KOPT-K1 (cell line): ENCODE measurements around the gene TBC1D22B.

Experiments used
- H3K27ac ChIP-seq: fragments of 200-600 bp; sonication (generic); 2 replicates; pipeline ENCODE4 v1.5.1; 2016; ENCODE audit warnings: antibody characterized with exemption, mild to moderate bottlenecking, low read depth, low read length; ENCODE audit not compliant: poor library complexity, severe bottlenecking
- H3K36me3 ChIP-seq: fragments of 200-600 bp; sonication (generic); 2 replicates; pipeline ENCODE4 v1.5.1; 2017; ENCODE audit warnings: antibody characterized with exemption, mild to moderate bottlenecking, low read length, moderate library complexity; ENCODE audit not compliant: insufficient read depth
- H3K9me3 ChIP-seq: fragments of 200-600 bp; sonication (generic); 2 replicates; pipeline ENCODE4 v1.5.1; 2017; ENCODE audit warnings: antibody characterized with exemption, low read length, mild to moderate bottlenecking; ENCODE audit not compliant: insufficient read depth, poor library complexity, severe bottlenecking

TBC1D22B gene

DNA sequence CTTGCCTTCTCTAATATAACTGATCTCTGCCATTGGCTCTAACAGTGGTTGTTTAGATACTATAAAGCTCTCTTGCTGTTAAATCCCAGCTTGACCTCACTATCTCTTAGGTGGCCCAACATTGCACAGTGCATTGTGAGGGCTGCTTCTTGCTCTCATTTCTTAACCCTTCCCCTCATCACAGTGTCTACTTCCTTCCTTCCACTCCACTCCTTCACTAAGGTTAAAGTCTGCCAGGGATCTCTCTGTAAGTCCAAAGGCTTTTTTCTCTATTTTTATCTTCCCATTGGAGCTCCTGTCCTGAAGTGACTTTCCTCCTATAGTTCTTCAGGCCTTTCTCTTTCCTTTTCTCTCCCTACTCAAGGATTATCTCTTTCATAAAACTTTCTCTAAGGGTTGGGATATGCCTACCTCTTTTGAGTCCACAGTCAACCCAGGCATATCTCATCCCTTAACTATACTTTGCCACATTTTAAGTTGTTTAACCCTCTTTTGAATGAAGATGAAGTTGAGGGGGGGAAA lies 4.0 kb upstream of the TBC1D22B start:
- no peaks in the 10 kb centered on the region for H3K9me3 ChIP-seq
- H3K27ac ChIP-seq: peak overlapping the region; percentile 25
- H3K36me3 ChIP-seq: no peaks in the 10 kb centered on the region

DNA sequence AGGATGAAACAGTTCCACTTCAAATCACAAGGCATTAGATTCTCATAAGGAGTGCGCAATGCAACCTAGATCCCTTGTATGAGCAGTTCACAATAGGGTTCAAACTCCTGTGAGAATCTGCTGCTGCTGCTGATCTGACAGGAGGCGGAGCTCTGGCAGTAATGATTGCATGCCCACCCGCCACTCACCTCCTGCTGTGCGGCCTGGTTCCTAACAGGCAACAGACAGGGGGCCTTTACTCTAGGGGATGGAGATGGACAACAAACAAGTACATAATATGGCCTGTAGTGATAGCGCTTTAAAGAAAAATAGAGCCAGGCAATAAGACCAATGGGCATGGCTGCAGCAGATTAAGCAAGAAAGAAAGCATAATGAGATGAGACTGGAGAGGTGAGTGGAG lies 2.7 kb upstream of the TBC1D22B start:
- Histone ChIP-seq H3K27ac (no peak overlapping the region), H3K36me3 (no peaks in the 10 kb centered on the region), H3K9me3 (no peaks in the 10 kb centered on the region)

DNA sequence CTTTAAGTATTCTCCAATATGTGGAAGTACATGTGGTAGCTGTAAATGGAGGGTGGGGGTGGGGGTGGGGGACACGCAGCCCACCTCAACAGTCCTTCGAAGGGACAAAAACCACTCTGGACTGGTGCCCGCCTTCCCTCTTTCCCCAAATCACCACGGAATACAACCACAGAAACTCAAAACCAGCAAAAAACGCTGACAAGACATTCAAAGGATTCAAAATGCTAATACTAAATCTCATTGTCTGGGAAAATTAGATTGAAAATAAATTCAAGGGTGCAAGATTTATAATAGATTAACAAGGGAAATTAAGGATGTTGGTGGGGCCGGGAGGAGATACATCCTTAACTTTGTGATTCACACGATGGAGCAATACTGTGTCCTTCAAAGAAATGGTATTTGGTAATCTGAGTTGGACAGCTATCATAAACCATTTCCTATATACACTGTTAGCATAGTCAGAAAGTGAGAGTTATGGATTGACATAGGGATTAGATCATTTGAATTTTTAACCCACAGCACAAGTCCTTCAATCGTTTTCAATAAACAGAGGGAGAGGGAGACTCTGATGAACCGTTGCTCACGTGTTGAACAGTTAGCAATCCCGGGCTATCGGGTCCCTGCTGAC lies 766 bp upstream of the TBC1D22B start:
- Histone ChIP-seq H3K9me3 (no peaks in the 10 kb centered on the region), H3K27ac (peak overlapping the region; percentile 96), H3K36me3 (no peaks in the 10 kb centered on the region)

DNA sequence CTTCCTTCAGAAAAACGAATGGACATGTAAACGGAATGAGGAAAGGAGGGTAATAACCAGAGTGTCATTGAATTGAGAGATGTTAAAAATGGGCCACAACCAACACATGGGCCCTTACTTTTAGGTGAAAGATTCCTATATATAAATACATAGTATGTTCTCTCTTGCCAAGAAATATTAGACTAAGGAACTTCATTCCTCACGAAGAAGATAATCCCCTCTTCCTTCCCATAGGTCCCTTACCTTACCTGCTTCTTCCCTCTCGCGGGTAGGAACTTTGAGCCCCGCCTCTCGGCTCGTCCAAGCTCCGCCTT lies 295 bp upstream of the TBC1D22B start:
- Histone ChIP-seq H3K27ac (peak overlapping the region; percentile 96), H3K36me3 (no peaks in the 10 kb centered on the region), H3K9me3 (no peaks in the 10 kb centered on the region)

DNA sequence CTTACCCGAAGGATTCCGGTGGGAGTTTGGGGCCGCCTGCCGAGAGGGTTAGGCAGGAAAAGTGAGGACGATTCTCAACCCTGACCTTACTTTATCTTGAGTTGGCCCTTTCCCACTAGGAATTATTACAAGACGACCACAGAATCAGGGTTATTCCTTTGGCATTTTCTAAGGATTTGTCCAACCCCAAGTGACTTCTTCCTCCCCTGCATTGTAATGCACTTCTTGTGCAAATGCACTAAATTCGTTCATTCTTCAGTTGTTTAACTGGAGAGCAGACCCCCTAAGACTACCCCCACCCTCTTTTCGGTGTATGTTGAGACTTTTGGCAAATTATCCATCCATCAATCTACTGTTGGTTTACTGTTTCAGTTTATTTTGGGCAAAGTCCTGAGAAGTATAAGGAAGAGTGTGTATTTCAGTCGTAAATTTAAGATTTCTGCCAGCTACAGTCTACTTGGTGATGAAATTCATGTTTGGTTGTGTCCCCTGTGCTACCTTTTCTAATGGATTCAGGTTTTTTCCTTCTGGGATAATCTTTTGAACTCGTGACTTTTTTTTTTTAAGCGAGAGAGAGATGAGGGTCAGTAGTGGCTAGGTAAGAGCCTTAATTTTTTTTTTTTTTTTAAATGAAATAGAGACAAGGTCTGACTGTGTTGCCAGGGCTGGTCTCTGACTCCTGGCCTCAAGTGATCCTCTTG lies 983 bp downstream of the TBC1D22B start:
- H3K27ac ChIP-seq: peak overlapping the region; percentile 96
- H3K36me3 ChIP-seq: 0 out of 2 replicates have a peak, but pooled peaks cover 2% of the 10 kb centered on the region
- no peaks in the 10 kb centered on the region for H3K9me3 ChIP-seq

DNA sequence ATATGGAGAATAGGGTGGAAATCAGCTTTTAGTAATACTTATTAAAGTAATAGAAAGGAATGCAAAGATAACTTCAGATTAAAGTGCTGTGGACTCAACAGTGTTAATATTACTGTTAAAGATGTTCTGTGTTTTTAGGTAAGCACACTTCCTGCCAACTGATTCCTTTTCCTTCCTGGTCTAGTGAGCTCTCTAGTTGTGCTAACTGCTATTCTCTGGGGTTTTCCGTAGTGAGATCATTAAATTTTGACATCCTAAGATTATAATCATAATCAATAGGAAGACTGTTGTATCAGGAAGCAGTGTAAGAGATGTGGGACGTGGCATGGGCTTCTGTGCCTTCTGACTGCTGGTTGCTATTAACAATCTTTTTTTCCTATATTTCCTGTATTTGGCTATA lies 1.6 kb downstream of the TBC1D22B start:
- Histone ChIP-seq H3K36me3 (0 out of 2 replicates have a peak, but pooled peaks cover 4% of the 10 kb centered on the region), H3K27ac (peak overlapping the region; percentile 96), H3K9me3 (no peaks in the 10 kb centered on the region)

DNA sequence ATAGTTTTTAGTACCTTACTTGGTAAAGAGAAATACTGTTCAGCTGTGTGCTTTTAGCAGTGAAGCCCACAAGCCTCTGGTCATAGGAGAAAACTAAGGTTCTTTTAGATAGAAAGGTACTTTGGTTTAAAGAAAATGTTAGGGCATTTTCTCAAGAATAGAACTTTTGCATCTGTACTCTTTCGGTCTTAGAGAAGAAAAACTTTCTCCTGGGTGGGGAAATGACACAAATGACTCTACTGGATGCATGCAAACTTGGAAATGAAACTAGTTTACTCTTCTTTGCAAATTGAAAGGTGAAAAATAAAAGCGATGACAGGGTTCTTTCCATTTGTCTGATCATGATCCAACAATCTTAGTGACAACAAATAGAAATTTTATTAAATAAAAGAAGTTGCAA lies 2.5 kb downstream of the TBC1D22B start:
- Histone ChIP-seq H3K9me3 (no peaks in the 10 kb centered on the region), H3K36me3 (0 out of 2 replicates have a peak, but pooled peaks cover 4% of the 10 kb centered on the region), H3K27ac (peak overlapping the region; percentile 96)

DNA sequence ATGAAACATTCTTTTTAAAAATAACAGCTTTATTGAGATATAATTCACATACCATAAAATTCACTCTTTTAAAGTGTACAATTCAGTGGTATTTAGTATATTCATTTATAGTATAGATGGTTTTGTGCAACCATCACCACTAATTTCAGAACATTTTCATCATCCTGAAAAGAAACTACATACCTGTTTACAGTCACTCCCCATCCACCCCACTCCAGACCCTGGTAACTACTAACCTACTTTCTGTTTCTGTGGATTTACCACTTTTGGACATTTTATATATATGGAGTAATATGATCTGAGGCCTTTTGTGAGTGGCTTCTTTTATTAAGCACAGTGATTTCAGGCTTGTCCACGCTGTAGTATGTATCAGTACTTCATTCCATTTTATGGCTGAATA lies 2.9 kb downstream of the TBC1D22B start:
- Histone ChIP-seq H3K27ac (peak overlapping the region; percentile 96), H3K36me3 (0 out of 2 replicates have a peak, but pooled peaks cover 4% of the 10 kb centered on the region)

DNA sequence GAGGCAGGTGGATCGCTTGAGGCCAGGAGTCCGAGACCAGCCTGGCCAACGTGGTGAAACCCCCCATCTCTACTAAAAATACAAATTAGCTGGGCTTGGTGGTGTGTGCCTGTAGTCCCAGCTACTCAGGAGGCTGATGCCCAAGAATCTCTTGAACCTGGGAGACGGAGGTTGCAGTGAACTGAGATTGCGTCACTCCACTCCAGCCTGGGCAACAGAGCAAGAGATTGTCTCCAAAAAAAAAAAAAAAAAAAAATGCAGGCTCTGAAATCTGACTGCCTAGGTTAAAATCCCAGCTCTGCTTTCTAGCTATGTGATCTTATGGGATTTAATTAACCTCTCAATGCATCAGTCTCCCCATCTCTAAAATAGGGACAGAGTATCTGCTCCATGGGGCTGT lies 3.6 kb downstream of the TBC1D22B start:
- H3K27ac ChIP-seq: peak overlapping the region; percentile 96
- H3K9me3 ChIP-seq: no peaks in the 10 kb centered on the region
- 0 out of 2 replicates have a peak, but pooled peaks cover 4% of the 10 kb centered on the region for H3K36me3 ChIP-seq

More for the DNA sequence above, 2.9 kb downstream of the TBC1D22B start:
- no peaks in the 10 kb centered on the region for H3K9me3 ChIP-seq

DNA sequence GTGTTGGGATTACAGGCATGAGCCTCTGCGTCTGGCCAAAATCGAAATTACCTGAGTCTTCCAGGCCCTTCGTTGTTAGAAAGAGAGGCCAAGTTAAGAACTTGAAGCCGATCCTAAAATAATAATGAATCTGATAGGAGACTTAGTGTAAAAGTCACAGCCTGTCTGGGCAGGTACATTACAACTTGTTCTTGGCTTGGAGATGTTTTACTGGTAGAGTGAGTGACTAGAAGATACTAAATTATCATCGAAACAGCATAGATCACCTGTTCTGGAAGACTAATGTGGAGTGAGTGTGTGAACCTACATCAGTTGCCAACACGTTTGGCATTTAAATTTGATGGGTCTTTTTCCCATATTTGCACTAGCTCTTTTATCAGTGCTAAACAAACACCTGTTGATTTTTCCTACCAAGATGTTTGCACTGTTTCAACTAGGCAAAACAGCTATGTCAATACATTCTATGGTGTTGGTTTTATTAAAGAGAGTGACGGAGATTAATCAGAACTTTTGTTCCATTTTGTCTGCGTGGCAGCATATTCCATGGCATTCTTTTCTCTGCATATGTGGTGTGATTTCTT lies 5.0 kb downstream of the TBC1D22B start:
- no peaks in the 10 kb centered on the region for H3K9me3 ChIP-seq
- peak overlapping the region; percentile 96 for H3K27ac ChIP-seq
- H3K36me3 ChIP-seq: 0 out of 2 replicates have a peak, but pooled peaks cover 4% of the 10 kb centered on the region

DNA sequence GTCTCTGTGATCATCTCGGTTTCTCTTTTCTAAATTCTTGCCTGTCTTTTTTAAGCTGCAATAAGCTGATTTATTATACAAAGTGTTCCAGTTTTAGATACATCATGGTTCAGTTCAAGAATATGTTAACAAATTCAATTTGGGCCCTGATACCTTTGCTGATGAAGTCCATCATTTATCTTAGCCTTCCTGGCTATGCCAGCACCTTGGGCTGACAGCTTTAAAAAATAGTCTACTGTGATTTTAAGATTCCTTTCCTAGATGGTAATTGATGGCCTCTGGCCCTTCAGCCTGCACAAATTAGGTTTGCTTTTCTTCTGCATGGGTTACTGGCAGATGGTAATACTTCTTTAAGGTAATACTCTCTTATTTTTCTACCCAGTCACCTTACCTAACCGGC lies 7.4 kb downstream of the TBC1D22B start:
- Histone ChIP-seq H3K9me3 (no peaks in the 10 kb centered on the region), H3K36me3 (peaks cover 11% of the 10 kb centered on the region), H3K27ac (peak overlapping the region; percentile 96)

DNA sequence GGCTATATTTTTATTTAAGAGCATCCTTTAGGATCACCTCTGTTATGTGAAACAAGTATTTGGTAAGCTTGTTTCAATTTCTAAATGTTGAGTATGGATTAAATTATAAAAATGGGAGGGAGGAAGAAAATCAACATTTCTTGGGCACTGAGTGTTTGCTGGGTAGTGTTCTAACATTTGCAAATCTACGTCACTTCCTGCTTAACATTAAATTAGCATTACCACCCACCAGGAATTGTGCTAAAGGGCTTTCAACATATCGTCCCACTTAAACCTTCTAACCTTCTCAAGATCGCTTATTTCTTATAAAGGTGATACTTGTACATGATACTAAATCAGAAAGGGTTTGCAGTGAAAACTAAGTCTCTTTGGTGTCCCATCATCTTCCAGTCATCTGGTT lies 8.3 kb downstream of the TBC1D22B start:
- Histone ChIP-seq H3K36me3 (peaks cover 20% of the 10 kb centered on the region), H3K27ac (peak overlapping the region; percentile 96)

DNA sequence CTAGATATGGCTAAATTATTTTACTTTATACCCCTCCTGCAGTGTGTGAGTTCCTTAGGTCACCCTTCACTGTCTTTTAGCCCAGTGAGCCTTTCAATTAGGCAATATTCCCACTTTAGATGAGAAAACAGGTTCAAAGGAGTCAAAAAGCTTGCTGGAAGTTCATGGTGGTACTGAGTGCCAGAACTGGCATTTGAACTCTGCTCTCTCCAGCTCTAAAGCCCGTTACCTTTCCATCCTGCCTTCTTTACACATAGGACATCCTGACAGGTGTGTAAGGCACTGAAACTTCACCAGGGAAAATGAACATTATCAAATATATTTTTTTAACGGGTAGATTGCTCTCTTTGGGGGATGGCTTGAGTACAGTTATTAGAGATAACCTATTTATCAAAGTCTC lies 11.5 kb downstream of the TBC1D22B start:
- H3K36me3 ChIP-seq: peaks cover 25% of the 10 kb centered on the region
- peak overlapping the region; percentile 33 for H3K27ac ChIP-seq

More for the DNA sequence above, 8.3 kb downstream of the TBC1D22B start:
- no peaks in the 10 kb centered on the region for H3K9me3 ChIP-seq

DNA sequence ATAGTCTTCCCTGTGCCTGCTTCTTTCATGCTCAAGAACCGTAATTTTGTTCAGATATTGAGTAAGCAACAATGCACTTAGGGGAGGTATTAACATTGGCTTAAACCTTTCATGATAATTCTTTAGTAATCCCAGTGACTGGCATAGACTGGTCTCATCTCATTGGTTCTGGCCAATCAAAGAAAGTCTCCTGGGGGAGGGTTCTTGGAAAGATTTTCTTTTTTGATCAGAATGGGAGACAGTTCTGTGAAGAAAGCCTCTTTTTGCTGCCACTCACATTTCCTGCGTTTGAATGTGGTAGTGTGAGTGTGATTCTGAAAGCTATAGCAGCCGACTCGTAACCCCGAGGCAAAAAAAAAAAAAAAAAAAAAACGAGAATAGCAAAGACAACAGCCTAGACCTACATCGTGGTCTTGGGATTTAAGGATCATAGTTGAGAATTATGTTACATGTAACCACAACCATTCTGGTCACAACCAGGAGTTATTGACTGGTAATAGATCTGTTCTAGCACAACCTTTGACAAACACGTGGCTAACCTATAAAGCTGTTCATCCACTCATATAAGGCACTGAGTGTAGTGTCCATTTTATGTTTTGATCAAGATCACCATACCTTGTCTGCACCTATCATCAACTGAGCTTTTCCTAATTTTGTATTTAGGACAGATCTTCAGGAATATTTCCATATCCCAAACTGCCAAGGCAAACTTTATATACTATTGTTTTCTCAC lies 15.4 kb downstream of the TBC1D22B start:
- H3K9me3 ChIP-seq: no peaks in the 10 kb centered on the region
- H3K36me3 ChIP-seq: peaks cover 31% of the 10 kb centered on the region
- peak overlapping the region; percentile 85 for H3K27ac ChIP-seq

More for the DNA sequence above, 11.5 kb downstream of the TBC1D22B start:
- no peaks in the 10 kb centered on the region for H3K9me3 ChIP-seq

DNA sequence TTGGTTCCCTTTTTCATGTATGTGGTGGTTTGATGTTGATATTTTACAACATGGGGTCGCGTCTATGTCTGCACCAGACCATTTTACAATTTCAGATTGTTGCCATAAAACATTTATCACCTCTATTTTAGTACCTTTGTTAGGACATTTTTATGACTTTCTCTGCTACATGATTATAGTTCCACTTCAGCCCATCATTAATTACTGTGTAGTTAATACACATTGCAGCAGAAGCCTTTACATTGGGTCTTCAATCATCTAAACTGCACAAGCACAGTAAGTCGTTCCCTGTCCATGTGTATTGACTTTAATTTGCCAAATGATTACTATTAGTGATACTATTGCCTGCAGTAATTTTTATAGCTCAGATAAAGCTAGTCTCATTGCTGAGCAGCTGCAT lies 16.1 kb downstream of the TBC1D22B start:
- Histone ChIP-seq H3K27ac (peak overlapping the region; percentile 85), H3K9me3 (no peaks in the 10 kb centered on the region), H3K36me3 (peaks cover 31% of the 10 kb centered on the region)
